Psoas muscle (tissue), 8 donors: ENCODE measurements around the gene MINDY4. TPM values are rescaled to one million over a fixed set of nuclear protein-coding genes. Genes with fewer than 3 reads are reported as not detected.

Experiments
- ATAC-seq, 4 donors: fragments of 200-7000 bp; cut with Tn5 transposase; one replicate each; pipeline ENCODE4 v1.9.1; 2020; ENCODE audit warnings: moderate library complexity in 3 of 4, mild to moderate bottlenecking in 2 of 4
- DNase-seq, 2 donors: peaks; one replicate each; pipeline ENCODE4 v3.0.0-alpha.2; 2020
- H3K27ac ChIP-seq: fragments of 200-600 bp; one replicate; pipeline ENCODE4 v1.8.0; 2022
- H3K27me3 ChIP-seq, 3 donors: fragments of 200-600 bp in 1 of 3; one replicate each; pipeline versions ENCODE4 v1.6.1 to v1.8.0; 2013 to 2022; ENCODE audit warnings: low read length in 2 of 3, mild to moderate bottlenecking in 2 of 3, moderate library complexity in 1 of 3; ENCODE audit not compliant: insufficient read depth in 3 of 3
- H3K36me3 ChIP-seq, 2 donors: fragments of 200-600 bp in 1 of 2; one replicate each; pipeline versions ENCODE4 v1.6.1 to v1.8.0; 2013 to 2022; ENCODE audit warnings: low read depth in 1 of 2, mild to moderate bottlenecking in 1 of 2, moderate library complexity in 1 of 2; ENCODE audit not compliant: insufficient read depth in 1 of 2
- H3K4me1 ChIP-seq: fragments of 200-600 bp; one replicate; pipeline ENCODE4 v1.8.0; 2022
- H3K4me3 ChIP-seq: fragments of 200-600 bp; one replicate; pipeline ENCODE4 v1.8.0; 2022; ENCODE audit warnings: mild to moderate bottlenecking
- H3K9me3 ChIP-seq: fragments of 200-600 bp; one replicate; pipeline ENCODE4 v1.8.0; 2022
- WGBS, 3 donors: extraction: QIAGEN DNeasy Blood & Tissue Kit; methylation state at CpG; one replicate each; pipeline versions ENCODE4 v1.1.6 to v1.1.7; 2013; 5-methylcytosine and 5-hydroxymethylcytosine counted together
- intact Hi-C, 2 donors: fragments of 100-400 bp; cut with DNase I; formaldehyde crosslinking; loops; one replicate each; pipeline versions ENCODE4 v1.11.0 to v1.14.2; 2022
- polyA plus RNA-seq, 3 donors: library from polyadenylated mRNA; stranded (reverse); fragments of 200-250 nt; gene quantifications; one replicate each; pipeline ENCODE4 v1.2.3, GENCODE V29; 2013
- total RNA-seq, 4 donors: library from RNA; stranded (reverse); fragmentation: NEBNext Ultra II Directional in 2 of 4; extraction: Animal tissue kit (Norgen Biotek cat#: 25700) in 2 of 4; gene quantifications; one replicate each; pipeline versions ENCODE4 v1.2.1 to v1.2.4, GENCODE V29; 2021 to 2023
- TF ChIP-seq, protein P1 (sequence below): fragments of 200-600 bp; IDR thresholded peaks from one replicate; pipeline ENCODE4 v1.8.0; 2022; ENCODE audit warnings: antibody characterized with exemption
- donor health status: healthy with polysubstance abuse.
- donor health status: DM: no; HTN: no; CAD: no; lungs with moderate emphysema.
- donor health status: Bipolar disorder and iron deficiency.
- donor health status: healthy.
- donor health status: DM: yes; HTN: yes; CAD: no.
- donor health status: DM: no; HTN: no; CAD: no.
- donor health status: DM: no; HTN: no; CAD: no.
- donor health status: DM: yes; HTN: yes; CAD: no.

Gene MINDY4
- total and polyA plus RNA-seq, 7 donors = 0.86 to 3.5 (median 1.5) TPM

DNA sequence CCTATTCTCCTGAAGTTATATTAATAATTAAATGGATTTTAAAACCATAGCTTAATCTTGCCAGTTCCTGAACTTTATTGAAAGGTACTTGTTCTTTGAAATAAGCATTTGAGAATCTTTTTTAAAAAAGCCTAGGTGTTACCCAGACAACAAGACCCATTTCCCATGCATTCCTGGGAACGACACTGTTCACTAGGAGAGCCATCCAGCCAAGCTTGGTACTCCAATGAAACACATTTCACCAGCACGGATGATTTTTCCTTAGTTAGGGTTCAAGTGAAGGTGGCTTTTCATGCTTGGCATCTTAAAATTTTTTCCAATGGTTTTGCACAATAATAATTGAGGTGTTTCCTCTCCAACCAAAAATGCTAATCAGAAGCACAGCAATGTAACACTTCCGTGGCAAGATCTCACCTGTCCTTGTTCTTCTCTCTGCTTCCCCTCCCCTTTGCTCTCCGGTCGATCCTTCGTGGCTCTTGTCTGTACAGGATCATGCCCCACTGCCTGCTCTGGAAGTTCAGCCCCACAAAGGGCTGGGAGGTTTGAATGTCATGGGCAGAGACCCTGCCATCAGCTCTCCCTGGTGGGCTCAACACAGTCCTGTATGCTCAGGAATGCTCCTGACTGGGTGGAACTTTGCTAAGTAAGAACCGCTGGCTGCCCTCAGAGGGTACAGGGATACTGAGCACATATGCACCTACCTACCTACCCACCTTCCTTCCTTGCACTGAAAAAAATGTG, 70.8 kb downstream of the MINDY4 start:
- no peaks in the 10 kb centered on the region for H3K27me3 ChIP-seq
- intact Hi-C loops = loop anchor here in 1 of 2 donors (5.0 kb wide), 1 partner anchor 45 kb away; no protein-coding TSS in a partner anchor
- H3K4me1 ChIP-seq = no peaks in the 10 kb centered on the region
- TF ChIP-seq, protein P1, sequence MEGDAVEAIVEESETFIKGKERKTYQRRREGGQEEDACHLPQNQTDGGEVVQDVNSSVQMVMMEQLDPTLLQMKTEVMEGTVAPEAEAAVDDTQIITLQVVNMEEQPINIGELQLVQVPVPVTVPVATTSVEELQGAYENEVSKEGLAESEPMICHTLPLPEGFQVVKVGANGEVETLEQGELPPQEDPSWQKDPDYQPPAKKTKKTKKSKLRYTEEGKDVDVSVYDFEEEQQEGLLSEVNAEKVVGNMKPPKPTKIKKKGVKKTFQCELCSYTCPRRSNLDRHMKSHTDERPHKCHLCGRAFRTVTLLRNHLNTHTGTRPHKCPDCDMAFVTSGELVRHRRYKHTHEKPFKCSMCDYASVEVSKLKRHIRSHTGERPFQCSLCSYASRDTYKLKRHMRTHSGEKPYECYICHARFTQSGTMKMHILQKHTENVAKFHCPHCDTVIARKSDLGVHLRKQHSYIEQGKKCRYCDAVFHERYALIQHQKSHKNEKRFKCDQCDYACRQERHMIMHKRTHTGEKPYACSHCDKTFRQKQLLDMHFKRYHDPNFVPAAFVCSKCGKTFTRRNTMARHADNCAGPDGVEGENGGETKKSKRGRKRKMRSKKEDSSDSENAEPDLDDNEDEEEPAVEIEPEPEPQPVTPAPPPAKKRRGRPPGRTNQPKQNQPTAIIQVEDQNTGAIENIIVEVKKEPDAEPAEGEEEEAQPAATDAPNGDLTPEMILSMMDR = no peak
- no peak for DNase-seq
- WGBS, 3 donors = 87 to 92% (median 91%) methylated on average over 7 of the region's 7 CpGs
- no peaks in the 10 kb centered on the region for H3K9me3 ChIP-seq
- H3K36me3 ChIP-seq = no peaks in the 10 kb centered on the region
- no peak overlapping the region for H3K27ac ChIP-seq
- ATAC-seq = no peak
- no peak overlapping the region for H3K4me3 ChIP-seq

DNA sequence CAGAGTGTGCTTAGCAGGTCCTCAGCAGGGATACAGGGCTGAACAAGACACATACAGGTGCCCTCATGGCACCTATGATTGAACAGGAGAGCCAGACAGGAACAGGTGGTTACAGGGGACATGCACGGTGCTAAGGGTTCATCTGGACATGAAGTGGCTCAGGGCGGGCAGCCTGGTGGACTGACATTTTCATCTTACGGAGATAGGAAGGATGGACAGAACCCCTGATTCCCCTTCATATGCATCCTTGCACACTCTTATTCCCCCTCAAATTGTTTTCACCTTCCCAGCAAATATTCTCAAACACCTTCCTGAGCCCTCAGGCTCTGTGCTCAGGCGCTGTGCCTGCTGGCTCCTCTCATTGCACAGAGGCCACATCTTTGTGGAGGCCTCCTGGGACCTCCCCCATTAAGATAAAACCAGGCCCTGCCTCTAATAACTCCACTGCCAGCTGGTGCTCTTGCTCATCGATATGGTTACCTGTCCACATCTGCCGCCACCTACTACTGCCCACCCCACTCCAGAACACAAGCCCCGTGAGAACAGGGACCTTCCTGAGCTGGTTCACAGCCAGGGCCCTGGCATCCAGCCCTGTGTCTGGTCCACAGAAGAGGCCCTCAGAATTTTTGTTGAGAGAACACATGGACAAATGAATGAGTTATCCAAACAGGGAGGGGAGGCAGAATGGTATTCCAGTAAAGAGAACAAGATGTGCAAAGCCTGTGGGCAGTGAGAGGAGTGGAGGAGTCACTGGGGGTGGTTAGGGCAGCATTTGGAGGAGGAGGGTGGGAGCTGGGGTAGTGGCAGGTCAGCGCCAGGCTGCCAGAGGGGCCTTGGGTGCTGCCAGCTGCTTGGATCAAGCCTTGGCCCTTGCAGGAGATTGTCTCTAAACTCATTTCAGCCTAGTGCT, 71.6 kb downstream of the MINDY4 start:
- DNase-seq (no peak), ATAC-seq (no peak)
- no peaks in the 10 kb centered on the region for H3K36me3 ChIP-seq
- 81 to 85% (median 83%) methylated on average over 8 of the region's 8 CpGs for WGBS, 3 donors
- TF ChIP-seq, protein P1 = no peak
- H3K9me3 ChIP-seq = no peaks in the 10 kb centered on the region
- no peak overlapping the region for H3K27ac ChIP-seq
- H3K27me3 ChIP-seq = no peaks in the 10 kb centered on the region
- intact Hi-C loops = loop anchor here in 1 of 2 donors (5.0 kb wide), 1 partner anchor 45 kb away; no protein-coding TSS in a partner anchor
- H3K4me3 ChIP-seq = no peak overlapping the region
- H3K4me1 ChIP-seq = no peaks in the 10 kb centered on the region

DNA sequence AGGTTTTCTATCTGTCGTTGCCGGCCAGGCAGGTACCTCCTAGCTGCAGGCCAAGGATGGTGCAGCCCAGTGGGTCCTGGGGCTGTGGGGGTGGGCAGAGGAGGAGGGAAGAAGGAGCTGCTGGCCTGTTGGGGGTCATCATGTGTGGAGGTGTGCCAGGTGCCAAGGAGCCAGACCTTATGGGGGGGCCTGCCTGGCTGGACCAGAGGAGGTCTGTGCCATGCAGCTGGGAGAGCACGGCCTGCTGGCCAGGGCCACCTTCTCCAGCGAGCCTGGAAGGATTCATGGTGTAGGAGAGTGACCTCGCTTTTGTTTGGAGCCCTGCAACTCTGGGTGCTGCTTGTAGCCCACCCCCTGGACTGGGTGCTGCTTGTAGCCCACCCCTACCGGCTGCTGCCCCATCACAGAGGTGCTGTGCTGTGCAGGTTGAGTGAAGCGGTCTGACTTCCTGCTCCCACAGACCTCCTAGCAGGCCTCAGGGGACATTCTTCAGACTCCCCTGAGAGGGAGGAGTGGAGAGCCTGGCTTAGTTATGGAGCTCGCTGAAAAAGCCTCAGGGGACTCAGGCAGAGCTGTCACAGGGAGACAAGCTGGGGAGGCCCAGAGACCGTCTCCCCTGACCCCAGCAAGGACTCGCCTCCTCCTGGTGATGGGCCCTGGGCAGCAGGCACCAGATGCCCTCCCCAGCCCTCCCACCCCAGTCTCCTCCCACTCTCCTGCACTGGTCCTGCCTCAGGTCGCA, 72.7 kb downstream of the MINDY4 start:
- H3K4me1 ChIP-seq = no peaks in the 10 kb centered on the region
- no peaks in the 10 kb centered on the region for H3K27me3 ChIP-seq
- no peak overlapping the region for H3K27ac ChIP-seq
- intact Hi-C loops = loop anchor here in 1 of 2 donors (5.0 kb wide), 1 partner anchor 43 kb away; no protein-coding TSS in a partner anchor
- H3K36me3 ChIP-seq = no peaks in the 10 kb centered on the region
- ATAC-seq (no peak), DNase-seq (no peak)
- 90 to 96% (median 91%) methylated on average over 11 of the region's 11 CpGs for WGBS, 3 donors
- TF ChIP-seq, protein P1 = no peak
- H3K9me3 ChIP-seq = no peaks in the 10 kb centered on the region
- no peak overlapping the region for H3K4me3 ChIP-seq

DNA sequence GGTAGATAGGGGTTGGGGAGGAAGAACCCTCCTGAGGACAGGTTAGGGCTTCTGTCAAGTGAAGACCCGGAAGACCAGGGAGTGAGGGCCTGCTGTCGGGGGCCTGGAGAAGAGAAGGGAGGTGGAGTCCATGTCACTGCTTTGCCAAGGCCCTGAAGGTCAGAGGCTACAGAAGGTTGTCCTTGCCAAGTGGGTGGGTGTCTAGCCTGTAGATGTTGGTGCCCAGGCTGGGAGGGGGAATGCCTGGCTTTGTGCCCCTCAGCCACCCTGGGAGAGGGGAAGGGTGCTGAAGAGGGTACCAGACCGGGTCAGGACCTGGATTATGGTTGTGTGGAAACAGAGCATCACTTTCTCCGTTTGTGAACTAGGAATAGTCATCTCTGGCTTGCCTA, 73.3 kb downstream of the MINDY4 start:
- H3K4me1 ChIP-seq = no peaks in the 10 kb centered on the region
- DNase-seq = no peak
- ATAC-seq = no peak
- H3K36me3 ChIP-seq = no peaks in the 10 kb centered on the region
- H3K27ac ChIP-seq = no peak overlapping the region
- H3K4me3 ChIP-seq = no peak overlapping the region
- intact Hi-C loops = loop anchor here in 1 of 2 donors (5.0 kb wide), 1 partner anchor 43 kb away; no protein-coding TSS in a partner anchor
- H3K27me3 ChIP-seq = no peaks in the 10 kb centered on the region
- H3K9me3 ChIP-seq = no peaks in the 10 kb centered on the region
- TF ChIP-seq, protein P1 = no peak
- 92 to 94% (median 93%) methylated on average over 4 of the region's 4 CpGs for WGBS, 3 donors
